SK-N-SH treated with all-trans-retinoic acid at 6 μM for 48 hours (cell line): ENCODE data around the gene RAD23A.
A peak's percentile ranks its signal among the peaks of the same experiment; 100 is the strongest.

Source experiments
- ATAC-seq: fragments of 200-7000 bp; cut with Tn5 transposase; 3 replicates; pipeline ENCODE4 v1.9.1; 2020; ENCODE audit warnings: mild to moderate bottlenecking, moderate library complexity
- ARNTL ChIP-seq: fragments of 450-650 bp; formaldehyde crosslinking; IDR thresholded peaks from 2 replicates; pipeline ENCODE4 v1.5.0; 2020; ENCODE audit warnings: low read depth, mild to moderate bottlenecking, moderate library complexity, borderline replicate concordance
- BACH2 ChIP-seq: fragments of 250-450 bp; sonication (Bioruptor Pico); IDR thresholded peaks from 2 replicates; pipeline ENCODE4 v1.9.0; 2021; ENCODE audit warnings: mild to moderate bottlenecking, borderline replicate concordance
- CREB5 ChIP-seq: fragments of 250-450 bp; sonication (Bioruptor Pico); IDR thresholded peaks from 2 replicates; pipeline ENCODE4 v1.5.1; 2020; ENCODE audit warnings: low read depth, mild to moderate bottlenecking, moderate library complexity
- CSDC2 ChIP-seq: fragments of 250-450 bp; sonication (Bioruptor Pico); IDR thresholded peaks from 2 replicates; pipeline ENCODE4 v1.5.0; 2020; ENCODE audit warnings: mild to moderate bottlenecking, moderate library complexity
- ESRRG ChIP-seq: fragments of 250-450 bp; sonication (Bioruptor Pico); IDR thresholded peaks from 2 replicates; pipeline ENCODE4 v1.6.1; 2021; ENCODE audit warnings: mild to moderate bottlenecking
- GLIS3 ChIP-seq: fragments of 250-450 bp; sonication (Bioruptor Pico); IDR thresholded peaks from 2 replicates; pipeline ENCODE4 v1.5.0; 2020; ENCODE audit warnings: mild to moderate bottlenecking, moderate library complexity
- OSR1 ChIP-seq: fragments of 250-450 bp; sonication (Bioruptor Pico); IDR thresholded peaks from 2 replicates; pipeline ENCODE4 v1.8.0; 2022; ENCODE audit warnings: moderate library complexity, mild to moderate bottlenecking, inconsistent platforms
- POU6F1 ChIP-seq: fragments of 250-450 bp; sonication (Bioruptor Pico); IDR thresholded peaks from 2 replicates; pipeline ENCODE4 v1.8.0; 2021; ENCODE audit warnings: low read depth, mild to moderate bottlenecking, moderate library complexity, borderline replicate concordance
- PPARA ChIP-seq: fragments of 250-450 bp; sonication (Bioruptor Pico); IDR thresholded peaks from 2 replicates; pipeline ENCODE4 v1.5.0; 2020; ENCODE audit warnings: mild to moderate bottlenecking, borderline replicate concordance
- RARB ChIP-seq: fragments of 250-450 bp; sonication (Bioruptor Pico); IDR thresholded peaks from 2 replicates; pipeline ENCODE4 v1.8.0; 2021; ENCODE audit warnings: mild to moderate bottlenecking, moderate library complexity
- SNAI2 ChIP-seq: fragments of 250-450 bp; sonication (Bioruptor Pico); IDR thresholded peaks from 2 replicates; pipeline ENCODE4 v1.5.0; 2020; ENCODE audit warnings: mild to moderate bottlenecking, moderate library complexity
- TCF4 ChIP-seq: fragments of 250-450 bp; sonication (Bioruptor Pico); IDR thresholded peaks from 2 replicates; pipeline ENCODE4 v1.8.0; 2021; ENCODE audit warnings: mild to moderate bottlenecking, moderate library complexity, borderline replicate concordance
- TOX ChIP-seq: fragments of 250-450 bp; sonication (Bioruptor Pico); IDR thresholded peaks from 2 replicates; pipeline ENCODE4 v1.8.0; 2021; ENCODE audit warnings: mild to moderate bottlenecking, moderate library complexity, borderline replicate concordance
- ZC3H10 ChIP-seq: fragments of 250-450 bp; sonication (Bioruptor Pico); IDR thresholded peaks from 2 replicates; pipeline ENCODE4 v1.5.1; 2021; ENCODE audit warnings: mild to moderate bottlenecking, moderate library complexity
- ZNF565 ChIP-seq: fragments of 450-650 bp; formaldehyde crosslinking; conservative IDR thresholded peaks from 2 replicates; pipeline ENCODE4 v1.5.0; 2020; ENCODE audit warnings: low read depth, mild to moderate bottlenecking, moderate library complexity
- ZNF70 ChIP-seq: fragments of 450-650 bp; formaldehyde crosslinking; IDR thresholded peaks from 2 replicates; pipeline ENCODE4 v1.5.0; 2020; ENCODE audit warnings: mild to moderate bottlenecking, moderate library complexity
- TF ChIP-seq, protein P1 (sequence below): fragments of 250-450 bp; sonication (Bioruptor Pico); IDR thresholded peaks from 2 replicates; pipeline ENCODE4 v1.5.1; 2021; ENCODE audit warnings: mild to moderate bottlenecking, moderate library complexity
- TF ChIP-seq, protein P2 (sequence below): fragments of 250-450 bp; sonication (Bioruptor Pico); IDR thresholded peaks from 2 replicates; pipeline ENCODE4 v1.5.0; 2020; ENCODE audit warnings: mild to moderate bottlenecking, moderate library complexity

RAD23A gene

GRCh38 chr19:12945479-12946091 lies at the start of gene RAD23A:
Gene RAD23A, plus strand, starts transcription at chr19:12945862. Its CDS starts 87 bp downstream, at chr19:12945949.
- peak; percentile 90 for ATAC-seq
- TF ChIP-seq ZNF70 (CRISPR knock-in tag), result peak; percentile 4; the same call in 1 of the 2 replicates
- peak; percentile 32; the same call in 1 of the 2 replicates for TF ChIP-seq ZC3H10
- peak; percentile 76; the same call in 1 of the 2 replicates for TF ChIP-seq ZNF565 (CRISPR knock-in tag)
- no peak for TF ChIP-seq SNAI2 (CRISPR knock-in tag)
- TF ChIP-seq, protein P1, sequence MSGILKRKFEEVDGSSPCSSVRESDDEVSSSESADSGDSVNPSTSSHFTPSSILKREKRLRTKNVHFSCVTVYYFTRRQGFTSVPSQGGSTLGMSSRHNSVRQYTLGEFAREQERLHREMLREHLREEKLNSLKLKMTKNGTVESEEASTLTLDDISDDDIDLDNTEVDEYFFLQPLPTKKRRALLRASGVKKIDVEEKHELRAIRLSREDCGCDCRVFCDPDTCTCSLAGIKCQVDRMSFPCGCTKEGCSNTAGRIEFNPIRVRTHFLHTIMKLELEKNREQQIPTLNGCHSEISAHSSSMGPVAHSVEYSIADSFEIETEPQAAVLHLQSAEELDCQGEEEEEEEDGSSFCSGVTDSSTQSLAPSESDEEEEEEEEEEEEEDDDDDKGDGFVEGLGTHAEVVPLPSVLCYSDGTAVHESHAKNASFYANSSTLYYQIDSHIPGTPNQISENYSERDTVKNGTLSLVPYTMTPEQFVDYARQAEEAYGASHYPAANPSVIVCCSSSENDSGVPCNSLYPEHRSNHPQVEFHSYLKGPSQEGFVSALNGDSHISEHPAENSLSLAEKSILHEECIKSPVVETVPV (CRISPR knock-in tag), result peak; percentile 65; the same call in 1 of the 2 replicates
- TF ChIP-seq, protein P2, sequence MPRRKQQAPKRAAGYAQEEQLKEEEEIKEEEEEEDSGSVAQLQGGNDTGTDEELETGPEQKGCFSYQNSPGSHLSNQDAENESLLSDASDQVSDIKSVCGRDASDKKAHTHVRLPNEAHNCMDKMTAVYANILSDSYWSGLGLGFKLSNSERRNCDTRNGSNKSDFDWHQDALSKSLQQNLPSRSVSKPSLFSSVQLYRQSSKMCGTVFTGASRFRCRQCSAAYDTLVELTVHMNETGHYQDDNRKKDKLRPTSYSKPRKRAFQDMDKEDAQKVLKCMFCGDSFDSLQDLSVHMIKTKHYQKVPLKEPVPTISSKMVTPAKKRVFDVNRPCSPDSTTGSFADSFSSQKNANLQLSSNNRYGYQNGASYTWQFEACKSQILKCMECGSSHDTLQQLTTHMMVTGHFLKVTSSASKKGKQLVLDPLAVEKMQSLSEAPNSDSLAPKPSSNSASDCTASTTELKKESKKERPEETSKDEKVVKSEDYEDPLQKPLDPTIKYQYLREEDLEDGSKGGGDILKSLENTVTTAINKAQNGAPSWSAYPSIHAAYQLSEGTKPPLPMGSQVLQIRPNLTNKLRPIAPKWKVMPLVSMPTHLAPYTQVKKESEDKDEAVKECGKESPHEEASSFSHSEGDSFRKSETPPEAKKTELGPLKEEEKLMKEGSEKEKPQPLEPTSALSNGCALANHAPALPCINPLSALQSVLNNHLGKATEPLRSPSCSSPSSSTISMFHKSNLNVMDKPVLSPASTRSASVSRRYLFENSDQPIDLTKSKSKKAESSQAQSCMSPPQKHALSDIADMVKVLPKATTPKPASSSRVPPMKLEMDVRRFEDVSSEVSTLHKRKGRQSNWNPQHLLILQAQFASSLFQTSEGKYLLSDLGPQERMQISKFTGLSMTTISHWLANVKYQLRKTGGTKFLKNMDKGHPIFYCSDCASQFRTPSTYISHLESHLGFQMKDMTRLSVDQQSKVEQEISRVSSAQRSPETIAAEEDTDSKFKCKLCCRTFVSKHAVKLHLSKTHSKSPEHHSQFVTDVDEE, result peak; percentile 51; the same call in 1 of the 2 replicates
- 0 out of 2 replicates have a peak, but pooled peaks have one; percentile 25 for TF ChIP-seq TCF4
- TF ChIP-seq GLIS3 (CRISPR knock-in tag), result peak; percentile 0
- TF ChIP-seq BACH2 (CRISPR knock-in tag), result no peak
- no peak for TF ChIP-seq POU6F1 (CRISPR knock-in tag)
- TF ChIP-seq ARNTL (CRISPR knock-in tag), result 0 out of 2 replicates have a peak, but pooled peaks have one; percentile 47
- no peak for TF ChIP-seq CSDC2 (CRISPR knock-in tag)
- TF ChIP-seq CREB5, result peak; percentile 64; the same call in 1 of the 2 replicates
- no peak for TF ChIP-seq TOX (CRISPR knock-in tag)

GRCh38 chr19:12896460-12896859 lies 49.2 kb upstream of the RAD23A start:
- ATAC-seq, result no peak
- TF ChIP-seq CREB5 (no peak), ZC3H10 (no peak), ARNTL (CRISPR knock-in tag) (no peak), PPARA (CRISPR knock-in tag) (no peak), OSR1 (CRISPR knock-in tag) (no peak), CSDC2 (CRISPR knock-in tag) (no peak), ZNF565 (CRISPR knock-in tag) (no peak), ESRRG (no peak), RARB (CRISPR knock-in tag) (no peak)
- TF ChIP-seq, protein P2, result no peak
